Epithelial cell of proximal tubule (primary cell): ENCODE results near the gene LAPTM5. TPM values are rescaled to one million over a fixed set of nuclear protein-coding genes. Genes with fewer than 3 reads are reported as not detected.
A peak's percentile ranks its signal among the peaks of the same experiment; 100 is the strongest.

Experiments
- DNase-seq: peaks from one replicate; pipeline ENCODE4 v3.0.0-alpha.2; 2011; ENCODE audit warnings: low read depth
- H3K4me3 ChIP-seq: 2 replicates; pipeline ENCODE4 v1.5.1; 2011; ENCODE audit warnings: low read depth, mild to moderate bottlenecking, low read length
- CTCF ChIP-seq: conservative IDR thresholded peaks from 2 replicates; pipeline ENCODE4 v1.5.1; 2012; ENCODE audit warnings: low read depth, mild to moderate bottlenecking, low read length
- total RNA-seq: library from RNA; depleted of rRNA; stranded (reverse); fragments of >200 nt; gene quantifications from 2 replicates; pipeline ENCODE4 v1.2.3, GENCODE V29; 2015

The LAPTM5 gene
- total RNA-seq, 1 donor from 2014 or later: 2.4 TPM

- DNase-seq: peak; percentile 67
Measured at GRCh38 chr1:30718636-30719405, 38.8 kb downstream of the LAPTM5 start.

GRCh38 chr1:30718091-30718635 is 39.4 kb downstream of the LAPTM5 start:
- peak; percentile 63 for DNase-seq
- no peak for TF ChIP-seq CTCF
- H3K4me3 ChIP-seq: peak overlapping the region; percentile 54

More at GRCh38 chr1:30718636-30719405, 38.8 kb downstream of the LAPTM5 start:
- peak; percentile 81 for TF ChIP-seq CTCF
- H3K4me3 ChIP-seq: peak overlapping the region; percentile 73

GRCh38 chr1:30716646-30717045 is 40.9 kb downstream of the LAPTM5 start:
- DNase-seq: no peak
- H3K4me3 ChIP-seq: no peak overlapping the region
- TF ChIP-seq CTCF: no peak

- DNase-seq: no peak
- H3K4me3 ChIP-seq: no peak overlapping the region
- no peak for TF ChIP-seq CTCF
Measured at GRCh38 chr1:30715886-30716285, 41.7 kb downstream of the LAPTM5 start.

GRCh38 chr1:30715216-30715615 is 42.4 kb downstream of the LAPTM5 start:
- DNase-seq: no peak
- H3K4me3 ChIP-seq: no peak overlapping the region
- TF ChIP-seq CTCF: peak; percentile 56

GRCh38 chr1:30714536-30715090 is 43.0 kb downstream of the LAPTM5 start:
- no peak for DNase-seq
- H3K4me3 ChIP-seq: no peak overlapping the region
- TF ChIP-seq CTCF: no peak
